Measurements from ENCODE around the gene IFFO2. TPM values are rescaled to one million over a fixed set of nuclear protein-coding genes. Genes with fewer than 3 reads are reported as not detected.

The IFFO2 gene
- total and polyA plus RNA-seq, 2 experiments from 2014 or later, result 0.71 to 7.5 TPM

DNA sequence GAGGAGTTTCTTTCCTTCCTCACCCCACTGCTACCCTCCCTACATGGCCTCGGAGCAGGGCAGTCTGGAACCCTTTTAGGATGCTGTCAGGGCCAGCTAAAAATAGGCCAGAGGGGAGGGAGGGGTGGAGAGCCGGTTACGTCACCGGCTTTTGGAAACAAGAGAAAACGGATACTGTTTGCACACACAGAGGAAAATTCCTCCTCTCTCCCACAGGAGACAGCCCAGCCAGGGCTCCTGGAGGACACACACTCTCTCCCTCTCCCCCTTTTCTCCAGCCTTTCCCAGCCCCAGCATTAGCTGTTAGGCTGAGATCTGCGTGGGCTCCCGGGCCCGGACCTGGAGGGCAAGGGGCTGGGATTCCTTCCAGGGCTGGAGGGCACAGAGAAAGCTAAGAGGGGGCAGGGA, 34.2 kb downstream of the IFFO2 start:
- ATAC-seq (peak; percentile 23), DNase-seq (ENCODE audit: low spot score) (no peak)
- no peak overlapping the region for H3K4me3 Mint-ChIP-seq
- no peaks in the 10 kb centered on the region for H3F3A ChIP-seq (replicated peaks; ENCODE audit: low read depth)
- H3K36me3 Mint-ChIP-seq (ENCODE audit: low read depth), result peaks cover 2% of the 10 kb centered on the region; the same call in 1 of the 3 replicates
- H3K79me2 ChIP-seq (replicated peaks; ENCODE audit: insufficient read depth), result no peaks in the 10 kb centered on the region
- no peak overlapping the region for H3K27ac Mint-ChIP-seq
- no peaks in the 10 kb centered on the region; the same call in 1 of the 2 replicates for H4K20me1 ChIP-seq (replicated peaks; ENCODE audit: insufficient read depth)
- no peaks in the 10 kb centered on the region for H3K36me3 ChIP-seq (ENCODE audit: insufficient read depth)
- peaks cover 16% of the 10 kb centered on the region for H3K4me1 Mint-ChIP-seq
- no peak overlapping the region for H2AFZ ChIP-seq
- peaks cover 3% of the 10 kb centered on the region; the same call in 2 of the 3 replicates for H3K9me3 Mint-ChIP-seq
- H3K27me3 ChIP-seq (ENCODE audit: insufficient read depth), result no peaks in the 10 kb centered on the region
- no peaks in the 10 kb centered on the region for H3K9me2 ChIP-seq (ENCODE audit: insufficient read depth)
- TF ChIP-seq, protein P1, sequence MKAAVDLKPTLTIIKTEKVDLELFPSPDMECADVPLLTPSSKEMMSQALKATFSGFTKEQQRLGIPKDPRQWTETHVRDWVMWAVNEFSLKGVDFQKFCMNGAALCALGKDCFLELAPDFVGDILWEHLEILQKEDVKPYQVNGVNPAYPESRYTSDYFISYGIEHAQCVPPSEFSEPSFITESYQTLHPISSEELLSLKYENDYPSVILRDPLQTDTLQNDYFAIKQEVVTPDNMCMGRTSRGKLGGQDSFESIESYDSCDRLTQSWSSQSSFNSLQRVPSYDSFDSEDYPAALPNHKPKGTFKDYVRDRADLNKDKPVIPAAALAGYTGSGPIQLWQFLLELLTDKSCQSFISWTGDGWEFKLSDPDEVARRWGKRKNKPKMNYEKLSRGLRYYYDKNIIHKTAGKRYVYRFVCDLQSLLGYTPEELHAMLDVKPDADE (IDR thresholded peaks at IDR 0.05), result no peak
- TF ChIP-seq EZH2phosphoT487 (IDR thresholded peaks at IDR 0.05; ENCODE audit: unreplicated experiment), result no peak
- TF ChIP-seq ZNF331 (CRISPR knock-in tag; IDR thresholded peaks at IDR 0.05; ENCODE audit: low read depth), result no peak
- no peak for TF ChIP-seq JUNB (IDR thresholded peaks at IDR 0.05; ENCODE audit: unreplicated experiment)
- no peak for TF ChIP-seq EZH2 (IDR thresholded peaks at IDR 0.05; ENCODE audit: low read depth, unreplicated experiment)
- TF ChIP-seq STAT1 (IDR thresholded peaks at IDR 0.05; ENCODE audit: unreplicated experiment), result no peak
- TF ChIP-seq ZNF114 (CRISPR knock-in tag; IDR thresholded peaks at IDR 0.05), result no peak
- no peak for TF ChIP-seq NANOG (IDR thresholded peaks at IDR 0.05; ENCODE audit: borderline replicate concordance)
- TF ChIP-seq CREB1 (CRISPR knock-in tag; IDR thresholded peaks at IDR 0.05; ENCODE audit: low read depth), result no peak
- TF ChIP-seq, protein P2, sequence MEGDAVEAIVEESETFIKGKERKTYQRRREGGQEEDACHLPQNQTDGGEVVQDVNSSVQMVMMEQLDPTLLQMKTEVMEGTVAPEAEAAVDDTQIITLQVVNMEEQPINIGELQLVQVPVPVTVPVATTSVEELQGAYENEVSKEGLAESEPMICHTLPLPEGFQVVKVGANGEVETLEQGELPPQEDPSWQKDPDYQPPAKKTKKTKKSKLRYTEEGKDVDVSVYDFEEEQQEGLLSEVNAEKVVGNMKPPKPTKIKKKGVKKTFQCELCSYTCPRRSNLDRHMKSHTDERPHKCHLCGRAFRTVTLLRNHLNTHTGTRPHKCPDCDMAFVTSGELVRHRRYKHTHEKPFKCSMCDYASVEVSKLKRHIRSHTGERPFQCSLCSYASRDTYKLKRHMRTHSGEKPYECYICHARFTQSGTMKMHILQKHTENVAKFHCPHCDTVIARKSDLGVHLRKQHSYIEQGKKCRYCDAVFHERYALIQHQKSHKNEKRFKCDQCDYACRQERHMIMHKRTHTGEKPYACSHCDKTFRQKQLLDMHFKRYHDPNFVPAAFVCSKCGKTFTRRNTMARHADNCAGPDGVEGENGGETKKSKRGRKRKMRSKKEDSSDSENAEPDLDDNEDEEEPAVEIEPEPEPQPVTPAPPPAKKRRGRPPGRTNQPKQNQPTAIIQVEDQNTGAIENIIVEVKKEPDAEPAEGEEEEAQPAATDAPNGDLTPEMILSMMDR (conservative IDR thresholded peaks at IDR 0.05; ENCODE audit: low read depth in 2 of 2), result no peak
- no peak for TF ChIP-seq POLR2AphosphoS5 (IDR thresholded peaks at IDR 0.05; ENCODE audit: low read depth)
- TF ChIP-seq, protein P3, sequence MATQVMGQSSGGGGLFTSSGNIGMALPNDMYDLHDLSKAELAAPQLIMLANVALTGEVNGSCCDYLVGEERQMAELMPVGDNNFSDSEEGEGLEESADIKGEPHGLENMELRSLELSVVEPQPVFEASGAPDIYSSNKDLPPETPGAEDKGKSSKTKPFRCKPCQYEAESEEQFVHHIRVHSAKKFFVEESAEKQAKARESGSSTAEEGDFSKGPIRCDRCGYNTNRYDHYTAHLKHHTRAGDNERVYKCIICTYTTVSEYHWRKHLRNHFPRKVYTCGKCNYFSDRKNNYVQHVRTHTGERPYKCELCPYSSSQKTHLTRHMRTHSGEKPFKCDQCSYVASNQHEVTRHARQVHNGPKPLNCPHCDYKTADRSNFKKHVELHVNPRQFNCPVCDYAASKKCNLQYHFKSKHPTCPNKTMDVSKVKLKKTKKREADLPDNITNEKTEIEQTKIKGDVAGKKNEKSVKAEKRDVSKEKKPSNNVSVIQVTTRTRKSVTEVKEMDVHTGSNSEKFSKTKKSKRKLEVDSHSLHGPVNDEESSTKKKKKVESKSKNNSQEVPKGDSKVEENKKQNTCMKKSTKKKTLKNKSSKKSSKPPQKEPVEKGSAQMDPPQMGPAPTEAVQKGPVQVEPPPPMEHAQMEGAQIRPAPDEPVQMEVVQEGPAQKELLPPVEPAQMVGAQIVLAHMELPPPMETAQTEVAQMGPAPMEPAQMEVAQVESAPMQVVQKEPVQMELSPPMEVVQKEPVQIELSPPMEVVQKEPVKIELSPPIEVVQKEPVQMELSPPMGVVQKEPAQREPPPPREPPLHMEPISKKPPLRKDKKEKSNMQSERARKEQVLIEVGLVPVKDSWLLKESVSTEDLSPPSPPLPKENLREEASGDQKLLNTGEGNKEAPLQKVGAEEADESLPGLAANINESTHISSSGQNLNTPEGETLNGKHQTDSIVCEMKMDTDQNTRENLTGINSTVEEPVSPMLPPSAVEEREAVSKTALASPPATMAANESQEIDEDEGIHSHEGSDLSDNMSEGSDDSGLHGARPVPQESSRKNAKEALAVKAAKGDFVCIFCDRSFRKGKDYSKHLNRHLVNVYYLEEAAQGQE (IDR thresholded peaks at IDR 0.05; ENCODE audit: unreplicated experiment), result no peak
- TF ChIP-seq, protein P4, sequence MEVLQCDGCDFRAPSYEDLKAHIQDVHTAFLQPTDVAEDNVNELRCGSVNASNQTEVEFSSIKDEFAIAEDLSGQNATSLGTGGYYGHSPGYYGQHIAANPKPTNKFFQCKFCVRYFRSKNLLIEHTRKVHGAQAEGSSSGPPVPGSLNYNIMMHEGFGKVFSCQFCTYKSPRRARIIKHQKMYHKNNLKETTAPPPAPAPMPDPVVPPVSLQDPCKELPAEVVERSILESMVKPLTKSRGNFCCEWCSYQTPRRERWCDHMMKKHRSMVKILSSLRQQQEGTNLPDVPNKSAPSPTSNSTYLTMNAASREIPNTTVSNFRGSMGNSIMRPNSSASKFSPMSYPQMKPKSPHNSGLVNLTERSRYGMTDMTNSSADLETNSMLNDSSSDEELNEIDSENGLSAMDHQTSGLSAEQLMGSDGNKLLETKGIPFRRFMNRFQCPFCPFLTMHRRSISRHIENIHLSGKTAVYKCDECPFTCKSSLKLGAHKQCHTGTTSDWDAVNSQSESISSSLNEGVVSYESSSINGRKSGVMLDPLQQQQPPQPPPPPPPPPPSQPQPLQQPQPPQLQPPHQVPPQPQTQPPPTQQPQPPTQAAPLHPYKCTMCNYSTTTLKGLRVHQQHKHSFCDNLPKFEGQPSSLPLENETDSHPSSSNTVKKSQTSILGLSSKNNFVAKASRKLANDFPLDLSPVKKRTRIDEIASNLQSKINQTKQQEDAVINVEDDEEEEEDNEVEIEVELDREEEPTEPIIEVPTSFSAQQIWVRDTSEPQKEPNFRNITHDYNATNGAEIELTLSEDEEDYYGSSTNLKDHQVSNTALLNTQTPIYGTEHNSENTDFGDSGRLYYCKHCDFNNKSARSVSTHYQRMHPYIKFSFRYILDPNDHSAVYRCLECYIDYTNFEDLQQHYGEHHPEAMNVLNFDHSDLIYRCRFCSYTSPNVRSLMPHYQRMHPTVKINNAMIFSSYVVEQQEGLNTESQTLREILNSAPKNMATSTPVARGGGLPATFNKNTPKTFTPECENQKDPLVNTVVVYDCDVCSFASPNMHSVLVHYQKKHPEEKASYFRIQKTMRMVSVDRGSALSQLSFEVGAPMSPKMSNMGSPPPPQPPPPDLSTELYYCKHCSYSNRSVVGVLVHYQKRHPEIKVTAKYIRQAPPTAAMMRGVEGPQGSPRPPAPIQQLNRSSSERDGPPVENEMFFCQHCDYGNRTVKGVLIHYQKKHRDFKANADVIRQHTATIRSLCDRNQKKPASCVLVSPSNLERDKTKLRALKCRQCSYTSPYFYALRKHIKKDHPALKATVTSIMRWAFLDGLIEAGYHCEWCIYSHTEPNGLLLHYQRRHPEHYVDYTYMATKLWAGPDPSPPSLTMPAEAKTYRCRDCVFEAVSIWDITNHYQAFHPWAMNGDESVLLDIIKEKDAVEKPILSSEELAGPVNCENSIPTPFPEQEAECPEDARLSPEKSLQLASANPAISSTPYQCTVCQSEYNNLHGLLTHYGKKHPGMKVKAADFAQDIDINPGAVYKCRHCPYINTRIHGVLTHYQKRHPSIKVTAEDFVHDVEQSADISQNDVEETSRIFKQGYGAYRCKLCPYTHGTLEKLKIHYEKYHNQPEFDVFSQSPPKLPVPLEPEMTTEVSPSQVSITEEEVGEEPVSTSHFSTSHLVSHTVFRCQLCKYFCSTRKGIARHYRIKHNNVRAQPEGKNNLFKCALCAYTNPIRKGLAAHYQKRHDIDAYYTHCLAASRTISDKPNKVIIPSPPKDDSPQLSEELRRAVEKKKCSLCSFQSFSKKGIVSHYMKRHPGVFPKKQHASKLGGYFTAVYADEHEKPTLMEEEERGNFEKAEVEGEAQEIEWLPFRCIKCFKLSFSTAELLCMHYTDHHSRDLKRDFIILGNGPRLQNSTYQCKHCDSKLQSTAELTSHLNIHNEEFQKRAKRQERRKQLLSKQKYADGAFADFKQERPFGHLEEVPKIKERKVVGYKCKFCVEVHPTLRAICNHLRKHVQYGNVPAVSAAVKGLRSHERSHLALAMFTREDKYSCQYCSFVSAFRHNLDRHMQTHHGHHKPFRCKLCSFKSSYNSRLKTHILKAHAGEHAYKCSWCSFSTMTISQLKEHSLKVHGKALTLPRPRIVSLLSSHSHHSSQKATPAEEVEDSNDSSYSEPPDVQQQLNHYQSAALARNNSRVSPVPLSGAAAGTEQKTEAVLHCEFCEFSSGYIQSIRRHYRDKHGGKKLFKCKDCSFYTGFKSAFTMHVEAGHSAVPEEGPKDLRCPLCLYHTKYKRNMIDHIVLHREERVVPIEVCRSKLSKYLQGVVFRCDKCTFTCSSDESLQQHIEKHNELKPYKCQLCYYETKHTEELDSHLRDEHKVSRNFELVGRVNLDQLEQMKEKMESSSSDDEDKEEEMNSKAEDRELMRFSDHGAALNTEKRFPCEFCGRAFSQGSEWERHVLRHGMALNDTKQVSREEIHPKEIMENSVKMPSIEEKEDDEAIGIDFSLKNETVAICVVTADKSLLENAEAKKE (CRISPR knock-in tag; IDR thresholded peaks at IDR 0.05), result no peak
- H3K27me3 Mint-ChIP-seq (ENCODE audit: insufficient read depth, low read depth, poor library complexity), result peaks cover 4% of the 10 kb centered on the region
- no peaks in the 10 kb centered on the region; the same call in 1 of the 2 replicates for H3K4me1 ChIP-seq (ENCODE audit: insufficient read depth)
- no peak overlapping the region for H3K4me2 ChIP-seq
- H3K4me3 ChIP-seq, result no peak overlapping the region
- no peak overlapping the region for H3K27ac ChIP-seq (ENCODE audit: low read depth)
